Immature natural killer cell (primary cell): ENCODE measurements around the gene ZBED1. TPM values are rescaled to one million over a fixed set of nuclear protein-coding genes. Genes with fewer than 3 reads are reported as not detected.
A peak's percentile ranks its signal among the peaks of the same experiment; 100 is the strongest.
"Not testable (repeated sequence)": the region's sequence is repeated elsewhere in the genome, so short reads cannot be mapped to it uniquely, and the experiment has no call there.

ENCODE experiments used
- DNase-seq, 3 donors: peaks; one replicate each; pipeline ENCODE4 v3.0.0; 2022; ENCODE audit warnings: mixed read lengths in 1 of 3
- H3K27ac Mint-ChIP-seq, 6 donors: one replicate each; pipeline ENCODE4 v1.8.0; 2020; ENCODE audit warnings: mixed read lengths in 6 of 6, mild to moderate bottlenecking in 5 of 6, inconsistent platforms in 4 of 6, moderate library complexity in 3 of 6
- H3K27me3 Mint-ChIP-seq, 3 donors: one replicate each; pipeline ENCODE4 v1.8.0; 2020 to 2021; ENCODE audit warnings: low read depth in 3 of 3, mild to moderate bottlenecking in 3 of 3, mixed read lengths in 3 of 3, moderate library complexity in 3 of 3, inconsistent platforms in 1 of 3
- H3K36me3 Mint-ChIP-seq, 3 donors: one replicate each; pipeline ENCODE4 v1.8.0; 2020; ENCODE audit warnings: mixed read lengths in 3 of 3, inconsistent platforms in 2 of 3, mild to moderate bottlenecking in 2 of 3
- H3K4me1 Mint-ChIP-seq, 2 donors: one replicate each; pipeline ENCODE4 v1.8.0; 2020; ENCODE audit warnings: inconsistent platforms in 2 of 2, mild to moderate bottlenecking in 2 of 2, mixed read lengths in 2 of 2, moderate library complexity in 1 of 2
- H3K4me3 Mint-ChIP-seq, 5 donors: one replicate each; pipeline ENCODE4 v1.8.0; 2020; ENCODE audit warnings: mild to moderate bottlenecking in 5 of 5, mixed read lengths in 5 of 5, inconsistent platforms in 3 of 5, moderate library complexity in 3 of 5
- H3K9me3 Mint-ChIP-seq, 6 donors: one replicate each; pipeline ENCODE4 v1.8.0; 2020; ENCODE audit warnings: mild to moderate bottlenecking in 6 of 6, mixed read lengths in 6 of 6, inconsistent platforms in 4 of 6, moderate library complexity in 3 of 6
- polyA plus RNA-seq, 3 donors: library from polyadenylated mRNA; unstranded; fragments of 300-500 nt; fragmentation: Illumina TruSeq; gene quantifications; one replicate each; pipeline ENCODE4 v1.2.3, GENCODE V29; 2021

ZBED1 gene
- polyA plus RNA-seq, 3 donors from 2014 or later, result 23.7 to 48.1 (median 41.4) TPM

DNA sequence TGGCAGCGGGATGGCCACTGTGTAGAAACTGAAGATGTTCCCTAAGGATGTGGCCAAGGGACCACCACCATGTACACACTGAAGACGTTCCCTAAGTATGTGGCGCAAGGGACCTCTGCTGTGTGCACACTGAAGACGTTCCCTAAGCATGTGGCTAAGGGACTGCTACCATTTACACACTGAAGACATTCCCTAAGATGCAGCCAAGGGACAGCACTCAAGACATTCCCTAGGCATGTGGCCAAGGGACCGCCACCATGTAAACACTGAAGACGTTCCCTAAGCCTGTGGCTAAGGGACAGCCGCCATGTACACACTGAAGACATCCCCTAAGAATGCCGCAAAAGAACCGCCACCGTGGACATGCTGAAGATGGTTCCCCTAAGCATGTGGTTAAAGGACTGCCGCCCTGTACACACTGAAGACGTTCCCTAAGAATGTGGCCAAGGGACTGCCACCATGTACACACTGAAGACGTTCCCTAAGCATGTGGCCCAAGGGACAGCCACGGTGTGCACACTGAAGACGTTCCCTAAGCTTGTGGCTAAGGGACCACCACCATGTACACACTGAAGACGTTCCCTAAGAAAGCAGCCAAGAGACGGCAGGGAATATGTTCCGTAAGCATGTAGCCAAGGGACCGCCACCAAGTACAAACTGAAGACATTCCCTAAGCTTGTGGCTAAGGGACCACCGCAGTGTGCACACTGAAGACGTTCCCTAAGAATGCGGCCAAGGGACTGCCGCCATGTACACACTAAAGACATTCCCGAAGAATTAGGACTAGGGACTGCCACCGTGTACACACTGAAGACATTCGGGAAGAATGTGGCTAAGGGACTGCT lies 43.3 kb downstream of the ZBED1 start:
- peaks cover 8 to 24% of the 10 kb centered on the region in 2 donors for H3K4me1 Mint-ChIP-seq
- peaks cover 0 to 2% (median 2%) of the 10 kb centered on the region in 3 donors for H3K27me3 Mint-ChIP-seq
- H3K27ac Mint-ChIP-seq, result no peak overlapping the region
- peaks cover 5 to 13% (median 6%) of the 10 kb centered on the region in 3 donors for H3K36me3 Mint-ChIP-seq
- DNase-seq, result no peak
- peaks cover 0 to 1% (median 0%) of the 10 kb centered on the region in 6 donors for H3K9me3 Mint-ChIP-seq
- H3K4me3 Mint-ChIP-seq, result no peak overlapping the region

DNA sequence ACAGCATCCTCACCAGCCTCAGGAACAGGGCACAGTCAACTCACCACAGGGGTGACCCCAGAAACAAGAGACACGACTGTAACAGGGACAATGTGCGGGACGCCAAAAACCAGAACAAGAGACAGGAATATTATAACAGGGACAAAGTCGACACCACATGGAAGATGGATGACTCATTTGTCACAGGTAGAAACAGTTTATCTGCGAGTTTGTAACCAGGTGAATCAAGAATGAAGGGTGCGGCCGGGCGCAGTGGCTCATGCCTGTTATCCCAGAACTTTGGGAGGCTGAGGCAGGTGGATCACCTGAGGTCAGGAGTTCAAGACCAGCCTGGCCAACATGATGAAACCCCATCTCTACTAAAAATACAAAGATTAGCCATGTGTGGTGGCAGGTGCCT lies 44.7 kb downstream of the ZBED1 start:
- H3K9me3 Mint-ChIP-seq, H3K4me3 Mint-ChIP-seq, H3K27me3 Mint-ChIP-seq, H3K27ac Mint-ChIP-seq, DNase-seq: not testable (repeated sequence)
- peaks cover 5 to 13% (median 9%) of the 10 kb centered on the region in 3 donors for H3K36me3 Mint-ChIP-seq
- peaks cover 10 to 20% of the 10 kb centered on the region in 2 donors for H3K4me1 Mint-ChIP-seq

DNA sequence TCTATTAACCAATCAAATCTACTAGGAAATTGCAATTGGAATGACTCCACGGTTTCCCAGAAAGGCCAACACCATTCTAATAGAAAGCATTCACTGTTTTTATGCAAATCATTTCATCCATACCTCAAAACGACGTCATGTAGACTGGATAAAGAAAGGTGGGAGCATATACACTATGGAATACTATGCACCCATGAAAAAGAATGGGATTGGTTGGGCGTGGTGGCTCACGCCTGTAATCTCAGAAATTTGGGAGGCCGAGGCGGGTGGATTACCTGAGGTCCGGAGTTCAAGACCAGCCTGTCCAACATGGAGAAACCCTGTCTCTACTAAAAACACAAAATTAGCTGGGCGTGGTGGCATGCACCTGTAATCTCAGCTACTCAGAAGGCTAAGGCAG lies 46.2 kb downstream of the ZBED1 start:
- Mint-ChIP-seq H3K36me3 (peaks cover 5 to 13% (median 9%) of the 10 kb centered on the region in 3 donors), H3K4me1 (peaks cover 12 to 33% of the 10 kb centered on the region in 2 donors)
- H3K27ac Mint-ChIP-seq, H3K4me3 Mint-ChIP-seq, H3K27me3 Mint-ChIP-seq, DNase-seq, H3K9me3 Mint-ChIP-seq: not testable (repeated sequence)

DNA sequence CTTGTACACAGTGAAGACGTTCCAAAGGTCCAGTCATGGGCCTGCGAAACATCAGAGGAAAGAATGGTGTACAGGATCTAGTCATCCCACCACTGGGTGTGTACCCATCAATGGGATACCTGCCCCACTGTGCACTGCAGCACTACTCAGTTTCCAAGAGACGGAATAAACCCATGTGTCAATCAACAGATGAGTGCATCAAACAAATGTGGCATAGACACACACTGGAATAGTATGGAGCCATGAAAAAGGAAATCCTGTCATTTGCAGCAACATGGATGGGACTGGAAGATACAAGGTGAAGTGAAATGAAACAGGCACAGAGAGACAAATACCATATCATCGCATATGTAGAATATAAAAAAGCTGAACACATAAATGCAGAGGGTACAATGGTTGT lies 48.0 kb downstream of the ZBED1 start:
- no peak overlapping the region for H3K4me3 Mint-ChIP-seq
- DNase-seq, result no peak
- peak overlapping the region in 1 of 6 donors; percentile 15 for H3K27ac Mint-ChIP-seq
- H3K4me1 Mint-ChIP-seq, result peaks cover 12 to 34% of the 10 kb centered on the region in 2 donors
- H3K36me3 Mint-ChIP-seq, result peaks cover 5 to 16% (median 9%) of the 10 kb centered on the region in 3 donors
- H3K27me3 Mint-ChIP-seq, result peaks cover 1 to 2% (median 2%) of the 10 kb centered on the region in 3 donors
- peaks cover 0 to 1% (median 0%) of the 10 kb centered on the region in 6 donors for H3K9me3 Mint-ChIP-seq

DNA sequence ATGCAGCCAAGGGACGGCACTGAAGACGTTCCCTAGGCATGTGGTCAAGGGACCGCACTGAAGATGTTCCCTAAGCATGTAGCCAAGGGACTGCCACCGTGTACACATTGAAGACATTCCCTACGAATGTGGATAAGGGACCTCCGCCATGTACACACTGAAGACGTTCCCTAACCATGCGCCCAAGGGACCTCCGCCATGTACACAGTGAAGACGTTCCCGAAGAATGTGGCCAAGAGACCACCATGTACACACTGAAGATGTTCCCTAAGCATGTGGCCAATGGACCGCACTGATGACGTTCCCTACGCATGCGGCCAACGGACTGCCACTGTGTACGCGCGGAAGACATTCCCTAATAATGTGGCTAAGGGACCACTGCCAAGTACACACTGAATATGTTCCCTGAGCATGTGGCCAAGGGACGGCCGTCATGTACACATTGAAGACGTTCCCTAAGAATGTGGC lies 48.4 kb downstream of the ZBED1 start:
- DNase-seq, result no peak
- Mint-ChIP-seq H3K4me1 (peaks cover 12 to 34% of the 10 kb centered on the region in 2 donors), H3K9me3 (peaks cover 0 to 1% (median 0%) of the 10 kb centered on the region in 6 donors), H3K27me3 (peaks cover 2% of the 10 kb centered on the region in 3 donors), H3K36me3 (peaks cover 8 to 20% (median 9%) of the 10 kb centered on the region in 3 donors), H3K27ac (no peak overlapping the region), H3K4me3 (no peak overlapping the region)

DNA sequence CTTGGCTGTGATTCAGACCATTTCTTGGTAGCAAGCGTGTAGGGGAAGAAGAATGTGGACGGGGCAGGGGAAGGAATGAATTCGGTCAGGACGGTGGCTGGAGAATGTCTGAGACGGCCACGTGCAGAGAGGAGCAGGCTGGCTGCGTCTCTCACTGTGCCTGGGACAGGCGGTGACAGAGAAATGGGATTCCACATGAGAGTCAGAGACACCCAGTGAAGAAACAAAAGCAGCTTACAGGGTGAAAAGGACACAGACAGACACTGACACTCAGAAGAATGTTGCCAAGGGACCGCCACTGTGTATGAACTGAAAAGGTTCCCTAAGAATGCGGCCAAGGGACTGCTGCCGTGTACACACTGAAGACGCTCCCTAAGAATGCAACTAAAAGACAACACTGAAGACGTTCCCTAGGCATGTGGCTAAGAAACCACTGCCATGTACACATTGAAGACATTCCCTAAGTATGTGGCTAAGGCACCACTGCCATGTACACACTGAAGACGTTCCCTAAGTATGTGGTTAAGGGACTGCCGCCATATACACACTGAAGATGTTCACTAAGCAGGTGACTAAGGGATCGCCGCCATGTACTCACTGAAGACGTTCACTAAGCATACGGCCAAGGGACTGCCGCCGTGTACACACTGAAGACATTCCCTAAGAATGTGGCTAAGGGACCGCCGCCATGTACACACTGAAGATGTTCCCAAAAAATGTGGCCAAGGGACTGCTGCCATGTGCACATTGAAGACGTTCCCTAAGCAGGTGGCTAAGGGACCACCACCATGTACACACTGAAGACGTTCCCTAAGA lies 49.1 kb downstream of the ZBED1 start:
- Mint-ChIP-seq H3K27me3 (peaks cover 2% of the 10 kb centered on the region in 3 donors), H3K27ac (peak overlapping the region in 1 of 6 donors; percentile 32), H3K4me1 (peaks cover 12 to 29% of the 10 kb centered on the region in 2 donors), H3K9me3 (peaks cover 0 to 1% (median 0%) of the 10 kb centered on the region in 6 donors), H3K4me3 (no peak overlapping the region), H3K36me3 (peaks cover 10 to 15% (median 11%) of the 10 kb centered on the region in 3 donors)
- no peak for DNase-seq

DNA sequence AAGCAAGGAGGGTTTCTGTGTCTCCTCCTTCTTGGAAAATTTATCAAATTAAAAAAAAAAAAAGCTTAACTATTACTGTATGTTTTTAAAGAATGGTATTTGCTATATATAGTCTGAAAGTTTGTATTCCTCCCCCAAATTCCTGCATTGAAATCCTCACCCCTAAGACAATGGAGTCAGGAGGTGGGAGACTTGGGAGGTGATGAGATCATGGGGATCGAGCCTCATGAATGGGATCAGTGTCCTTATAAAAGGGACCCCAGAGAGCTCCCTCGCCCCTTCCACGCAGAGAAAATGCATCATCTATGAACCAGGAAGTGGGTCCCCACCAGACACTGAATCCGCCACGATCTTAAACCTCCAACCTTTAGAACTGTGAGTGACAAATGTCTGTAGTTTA lies 50.1 kb downstream of the ZBED1 start:
- no peak overlapping the region for H3K4me3 Mint-ChIP-seq
- peaks cover 0 to 2% (median 2%) of the 10 kb centered on the region in 3 donors for H3K27me3 Mint-ChIP-seq
- DNase-seq, result no peak
- peaks cover 10 to 14% (median 13%) of the 10 kb centered on the region in 3 donors for H3K36me3 Mint-ChIP-seq
- H3K9me3 Mint-ChIP-seq, result no peaks in the 10 kb centered on the region
- H3K27ac Mint-ChIP-seq, result peak overlapping the region in 2 of 6 donors; percentile 32 to 53
- H3K4me1 Mint-ChIP-seq, result peaks cover 9 to 23% of the 10 kb centered on the region in 2 donors

DNA sequence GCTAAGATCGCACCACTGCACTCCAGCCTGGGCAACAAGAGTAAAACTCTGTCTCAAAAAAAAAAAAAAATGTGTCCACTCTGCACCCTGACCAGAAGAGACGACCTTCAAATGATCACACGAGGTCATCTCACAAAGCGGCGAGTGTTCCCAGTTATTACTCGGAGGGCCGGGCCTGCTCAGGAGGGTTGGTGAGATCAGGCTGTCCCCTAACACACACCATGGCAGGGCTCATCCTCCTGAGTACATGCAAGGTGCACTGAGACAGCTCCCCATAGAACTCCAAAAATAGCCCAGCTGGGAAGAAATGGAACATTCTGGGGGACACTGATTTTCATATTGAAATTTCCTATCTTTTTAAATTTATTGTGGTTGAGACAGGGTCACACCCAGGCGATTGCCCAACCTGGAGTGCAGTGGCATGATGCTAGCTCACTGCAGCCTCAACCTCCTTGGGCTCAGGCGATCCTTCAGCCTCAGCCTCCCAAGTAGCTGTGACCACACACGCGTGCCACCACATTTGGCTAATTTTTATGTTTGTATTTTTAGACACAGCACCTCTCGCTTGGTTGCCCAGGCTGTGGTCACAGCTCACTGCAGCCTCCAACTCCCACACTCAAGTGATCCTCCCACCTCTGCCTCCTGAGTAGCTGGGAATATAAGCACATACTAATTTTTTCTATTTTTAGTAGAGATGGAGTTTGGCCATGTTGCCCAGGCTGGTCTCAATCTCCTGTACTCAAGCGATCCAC lies 51.5 kb downstream of the ZBED1 start:
- H3K27ac Mint-ChIP-seq, result no peak overlapping the region
- H3K27me3 Mint-ChIP-seq, result peaks cover 0 to 2% (median 2%) of the 10 kb centered on the region in 3 donors
- no peak for DNase-seq
- H3K36me3 Mint-ChIP-seq, result peaks cover 10 to 14% (median 13%) of the 10 kb centered on the region in 3 donors
- H3K9me3 Mint-ChIP-seq, result no peaks in the 10 kb centered on the region
- H3K4me3 Mint-ChIP-seq, result no peak overlapping the region
- H3K4me1 Mint-ChIP-seq, result peaks cover 9 to 23% of the 10 kb centered on the region in 2 donors

DNA sequence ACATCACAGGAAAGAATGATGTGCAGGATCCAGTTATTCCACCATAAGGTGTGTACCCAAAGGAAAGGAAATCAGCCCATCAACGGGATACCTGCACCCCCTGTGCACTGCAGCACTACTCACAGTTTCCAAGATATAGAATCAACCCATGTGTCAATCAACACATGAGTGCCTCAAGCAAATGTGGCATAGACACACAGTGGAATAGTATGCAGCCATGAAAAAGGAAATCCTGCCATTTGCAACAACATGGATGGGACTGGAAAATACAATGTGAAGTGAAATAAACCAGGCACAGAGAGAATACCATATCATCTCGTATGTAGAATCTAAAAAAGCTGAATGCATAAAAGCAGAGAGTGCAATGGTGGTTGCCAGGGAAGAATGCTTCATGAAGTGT lies 53.3 kb downstream of the ZBED1 start:
- no peak for DNase-seq
- H3K27ac Mint-ChIP-seq, result no peak overlapping the region
- peaks cover 6 to 10% (median 8%) of the 10 kb centered on the region in 3 donors for H3K36me3 Mint-ChIP-seq
- H3K9me3 Mint-ChIP-seq, result no peaks in the 10 kb centered on the region
- H3K27me3 Mint-ChIP-seq, result peaks cover 0 to 2% (median 2%) of the 10 kb centered on the region in 3 donors
- no peak overlapping the region for H3K4me3 Mint-ChIP-seq
- H3K4me1 Mint-ChIP-seq, result peaks cover 9 to 23% of the 10 kb centered on the region in 2 donors

DNA sequence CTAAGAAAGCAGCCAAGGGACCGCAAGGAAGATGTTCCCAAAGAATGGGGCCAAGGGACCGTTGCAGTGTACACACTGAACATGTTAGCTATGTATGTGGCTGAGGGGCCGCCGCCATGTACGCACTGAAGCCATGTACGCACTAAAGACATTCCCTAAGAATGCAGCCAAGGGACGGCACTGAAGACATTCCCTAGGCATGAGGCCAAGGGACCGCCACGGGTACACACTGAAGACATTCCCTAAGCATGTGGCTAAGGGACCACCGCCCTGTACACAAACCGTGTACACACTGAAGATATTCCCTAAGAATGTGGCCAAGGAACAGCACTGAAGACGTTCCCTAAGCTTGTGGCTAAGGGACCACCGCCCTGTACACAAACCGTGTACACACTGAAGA lies 54.0 kb downstream of the ZBED1 start:
- Mint-ChIP-seq H3K36me3 (peaks cover 5 to 10% (median 6%) of the 10 kb centered on the region in 3 donors), H3K27ac (no peak overlapping the region), H3K4me1 (peaks cover 9 to 22% of the 10 kb centered on the region in 2 donors), H3K27me3 (peaks cover 0 to 2% (median 2%) of the 10 kb centered on the region in 3 donors), H3K4me3 (no peak overlapping the region), H3K9me3 (no peaks in the 10 kb centered on the region)
- DNase-seq, result no peak

DNA sequence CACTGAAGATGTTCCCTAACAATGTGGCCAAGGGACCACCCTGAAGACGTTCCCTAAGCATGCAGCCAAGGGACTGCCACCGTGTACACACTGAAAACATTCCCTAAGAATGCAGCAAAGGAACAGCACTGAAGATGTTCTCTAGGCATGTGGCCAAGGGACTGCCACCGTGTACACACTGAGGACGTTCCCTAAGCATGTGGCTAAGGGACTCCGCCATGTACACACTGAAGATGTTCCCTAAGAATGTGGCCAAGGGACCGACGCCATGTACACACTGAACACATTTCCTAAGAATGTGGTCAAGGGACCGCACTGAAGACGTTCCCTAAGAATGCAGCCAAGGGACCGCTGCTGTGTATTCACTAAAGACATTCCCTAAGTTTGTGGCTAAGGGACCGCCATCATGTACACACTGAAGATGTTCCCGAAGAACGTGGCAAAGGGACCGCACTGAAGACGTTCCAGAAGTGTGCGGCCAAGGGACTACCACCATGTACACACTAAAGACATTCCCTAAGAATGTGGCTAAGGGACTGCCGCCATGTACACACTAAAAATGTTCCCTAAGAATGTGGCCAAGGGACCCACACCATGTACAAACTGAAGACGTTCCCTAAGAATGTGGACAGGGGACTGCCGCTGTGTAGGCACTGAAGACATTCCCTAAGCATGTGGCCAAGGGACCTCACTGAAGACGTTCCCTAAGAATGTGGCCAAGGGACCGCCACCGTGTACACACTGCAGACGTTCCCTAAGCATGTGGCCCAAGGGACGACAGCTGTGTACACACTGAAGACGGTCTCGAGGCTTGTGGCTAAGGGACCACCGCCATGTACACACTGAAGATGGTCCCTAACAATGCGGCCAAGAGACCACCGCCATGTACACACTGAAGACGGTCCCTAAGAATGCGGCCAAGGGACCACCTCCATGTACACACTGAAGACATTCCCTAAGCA lies 54.8 kb downstream of the ZBED1 start:
- no peak for DNase-seq
- Mint-ChIP-seq H3K4me1 (peaks cover 4 to 13% of the 10 kb centered on the region in 2 donors), H3K9me3 (no peaks in the 10 kb centered on the region), H3K36me3 (peaks cover 5 to 13% (median 9%) of the 10 kb centered on the region in 3 donors), H3K27ac (no peak overlapping the region), H3K27me3 (peaks cover 0 to 2% (median 2%) of the 10 kb centered on the region in 3 donors), H3K4me3 (no peak overlapping the region)

DNA sequence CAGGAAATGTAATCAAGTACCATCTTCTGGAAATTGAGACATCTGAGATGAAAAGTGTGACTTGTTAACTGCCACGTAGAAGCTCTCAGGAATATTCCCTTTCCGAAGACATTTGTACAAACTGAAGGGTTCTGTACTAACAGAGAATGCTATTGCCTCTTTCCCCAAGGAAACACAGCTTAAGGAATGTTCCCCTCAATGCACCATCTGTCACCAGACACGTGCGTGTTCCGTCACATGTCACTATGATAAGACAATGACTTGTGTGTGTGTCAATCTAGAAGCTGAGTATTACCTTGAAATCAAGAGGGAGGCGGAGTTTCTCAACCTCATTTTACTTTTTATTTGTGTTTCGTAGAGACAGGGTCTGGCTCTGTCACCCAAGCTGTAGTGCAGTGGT lies 58.1 kb downstream of the ZBED1 start:
- H3K4me3 Mint-ChIP-seq, result no peak overlapping the region
- H3K27ac Mint-ChIP-seq, result no peak overlapping the region
- H3K36me3 Mint-ChIP-seq, result peaks cover 11 to 18% (median 13%) of the 10 kb centered on the region in 3 donors
- DNase-seq, result no peak
- no peaks in the 10 kb centered on the region for H3K9me3 Mint-ChIP-seq
- H3K27me3 Mint-ChIP-seq, result no peaks in the 10 kb centered on the region
- peaks cover 2% of the 10 kb centered on the region in 2 donors for H3K4me1 Mint-ChIP-seq
